HG02763 (cell line): ENCODE results near the gene RBMY1E.
"Not testable (repeated sequence)": the region's sequence is repeated elsewhere in the genome, so short reads cannot be mapped to it uniquely, and the experiment has no call there.

Experiments used
- ATAC-seq: cut with Tn5 transposase; IDR thresholded peaks from one replicate; pipeline ENCODE4 v1.9.1; 2021; ENCODE audit warnings: mild to moderate bottlenecking, moderate library complexity; ENCODE audit not compliant: unreplicated experiment

RBMY1E gene

GRCh38 chrY:21917932-21918331 lies at the start of gene RBMY1E:
Gene RBMY1E, minus strand, starts transcription at chrY:21918032. Its CDS starts 1,978 bp downstream, at chrY:21916054.
- not testable (repeated sequence) for ATAC-seq

GRCh38 chrY:21894426-21894825 lies 23.4 kb downstream of the RBMY1E start, which contains the start of gene RBMY1D:
Gene RBMY1D, minus strand, starts transcription at chrY:21894526. Its CDS starts 2,013 bp downstream, at chrY:21892513.
- not testable (repeated sequence) for ATAC-seq

GRCh38 chrY:21869407-21870076 lies 48.3 kb downstream of the RBMY1E start:
- ATAC-seq = not testable (repeated sequence)
